Mesenchymal stem cell (in vitro differentiated cells and primary cell): ENCODE measurements around the gene FASTKD1.
"Not testable (repeated sequence)": the region's sequence is repeated elsewhere in the genome, so short reads cannot be mapped to it uniquely, and the experiment has no call there.

Experiments
- DNase-seq: peaks from one replicate; pipeline ENCODE4 v3.0.0-alpha.2; 2013
- H2AFZ ChIP-seq: one replicate; pipeline ENCODE4 v1.6.1; 2013; ENCODE audit warnings: low read depth, mild to moderate bottlenecking, control low read depth, inconsistent platforms, low read length, moderate library complexity
- H2AK5ac ChIP-seq: 2 replicates; pipeline ENCODE4 v1.6.1; 2013; ENCODE audit warnings: low read length, moderate library complexity, mild to moderate bottlenecking, inconsistent platforms; ENCODE audit not compliant: severe bottlenecking
- H2BK120ac ChIP-seq: one replicate; pipeline ENCODE4 v1.6.1; 2013; ENCODE audit warnings: low read depth, mild to moderate bottlenecking, inconsistent platforms, low read length, moderate library complexity
- H2BK12ac ChIP-seq, 2 experiments: one replicate each; pipeline ENCODE4 v1.6.1; 2013; ENCODE audit warnings: inconsistent platforms in 2 of 2, low read length in 2 of 2, mild to moderate bottlenecking in 2 of 2, moderate library complexity in 2 of 2, control low read depth in 1 of 2
- H2BK15ac ChIP-seq: one replicate; pipeline ENCODE4 v1.6.1; 2013; ENCODE audit warnings: mild to moderate bottlenecking, low read depth, inconsistent platforms; ENCODE audit not compliant: poor library complexity, severe bottlenecking
- H2BK5ac ChIP-seq: 2 replicates; pipeline ENCODE4 v1.6.1; 2013; ENCODE audit warnings: low read depth, mild to moderate bottlenecking, low read length, control low read depth, inconsistent platforms; ENCODE audit not compliant: poor library complexity, severe bottlenecking
- H3K14ac ChIP-seq, 2 experiments: one replicate each; pipeline ENCODE4 v1.6.1; 2013; ENCODE audit warnings: inconsistent platforms in 2 of 2, low read length in 2 of 2, control low read depth in 1 of 2, mild to moderate bottlenecking in 1 of 2, moderate library complexity in 1 of 2
- H3K18ac ChIP-seq, 2 experiments: one replicate each; pipeline ENCODE4 v1.6.1; 2013; ENCODE audit warnings: inconsistent platforms in 2 of 2, low read length in 2 of 2, control low read depth in 1 of 2, low read depth in 1 of 2, mild to moderate bottlenecking in 1 of 2
- H3K23ac ChIP-seq, 2 experiments: one replicate each; pipeline ENCODE4 v1.6.1; 2013; ENCODE audit warnings: inconsistent platforms in 2 of 2, low read length in 2 of 2, mild to moderate bottlenecking in 2 of 2, moderate library complexity in 2 of 2, control low read depth in 1 of 2
- H3K27ac ChIP-seq: 2 replicates; pipeline ENCODE4 v1.5.1; 2013; ENCODE audit warnings: mild to moderate bottlenecking, moderate library complexity, low read length, control low read depth, inconsistent platforms; ENCODE audit not compliant: poor library complexity, severe bottlenecking
- H3K27me3 ChIP-seq, 2 experiments: 2 replicates each; pipeline versions ENCODE4 v1.6.1 to v1.7.0; 2013; ENCODE audit warnings: low read length in 2 of 2, mild to moderate bottlenecking in 2 of 2, moderate library complexity in 2 of 2, control low read depth in 1 of 2, inconsistent platforms in 1 of 2; ENCODE audit not compliant: control insufficient read depth in 1 of 2, insufficient read depth in 1 of 2
- H3K36me3 ChIP-seq, 2 experiments: 2 replicates each; pipeline versions ENCODE4 v1.6.1 to v1.7.0; 2013; ENCODE audit warnings: low read length in 2 of 2, control low read depth in 1 of 2, inconsistent platforms in 1 of 2, low read depth in 1 of 2, mild to moderate bottlenecking in 1 of 2; ENCODE audit not compliant: insufficient read depth in 2 of 2, control insufficient read depth in 1 of 2
- H3K4ac ChIP-seq, 2 experiments: one replicate each; pipeline ENCODE4 v1.6.1; 2013; ENCODE audit warnings: inconsistent platforms in 2 of 2, low read length in 2 of 2, mild to moderate bottlenecking in 2 of 2, moderate library complexity in 2 of 2, control low read depth in 1 of 2, low read depth in 1 of 2
- H3K4me1 ChIP-seq: 2 replicates; pipeline ENCODE4 v1.6.1; 2013; ENCODE audit warnings: low read depth, low read length, control low read depth; ENCODE audit not compliant: control insufficient read depth, insufficient read depth
- H3K4me2 ChIP-seq: 2 replicates; pipeline ENCODE4 v1.6.1; 2013; ENCODE audit warnings: low read length, mild to moderate bottlenecking, inconsistent platforms; ENCODE audit not compliant: poor library complexity, severe bottlenecking
- H3K4me3 ChIP-seq, 2 experiments: 2 replicates each; pipeline versions ENCODE4 v1.5.1 to v1.7.0; 2013; ENCODE audit warnings: low read length in 2 of 2, mild to moderate bottlenecking in 2 of 2, control low read depth in 1 of 2, low read depth in 1 of 2; ENCODE audit not compliant: insufficient read depth in 1 of 2
- H3K79me1 ChIP-seq: replicated peaks from 2 replicates; pipeline ENCODE4 v1.6.1; 2013; ENCODE audit warnings: mild to moderate bottlenecking, control low read depth, low read length, inconsistent platforms; ENCODE audit not compliant: poor library complexity, severe bottlenecking
- H3K9ac ChIP-seq: 2 replicates; pipeline ENCODE4 v1.7.0; 2013; ENCODE audit warnings: mild to moderate bottlenecking, low read length, moderate library complexity
- H3K9me3 ChIP-seq: 2 replicates; pipeline ENCODE4 v1.7.0; 2013; ENCODE audit warnings: mild to moderate bottlenecking, low read length; ENCODE audit not compliant: control insufficient read depth
- H4K8ac ChIP-seq: one replicate; pipeline ENCODE4 v1.6.1; 2013; ENCODE audit warnings: inconsistent platforms, mild to moderate bottlenecking, low read length, moderate library complexity
- H4K91ac ChIP-seq: one replicate; pipeline ENCODE4 v1.6.1; 2013; ENCODE audit warnings: mild to moderate bottlenecking, low read length, inconsistent platforms
- WGBS: methylation state at CpG from one replicate; pipeline ENCODE4 v1.1.7; 2013; ENCODE audit warnings: mixed read lengths; 5-methylcytosine and 5-hydroxymethylcytosine counted together

FASTKD1 gene

GRCh38 chr2:169584005-169584877 lies 10.6 kb upstream of the FASTKD1 start, which contains the start of gene PPIG:
Gene PPIG, plus strand, starts transcription at chr2:169584351. Its CDS starts 19,691 bp downstream, at chr2:169604042.
- 4% methylated on average over 46 of the region's 49 CpGs for WGBS
- Histone ChIP-seq H3K4me3 (peak within 1 kb of the TSS; percentile 88 to 96), H2AK5ac (peak within 1 kb of the TSS; percentile 87), H2BK12ac (no peak within 1 kb of the TSS), H3K36me3 (no peaks in the 10 kb centered on the region), H3K14ac (peak within 1 kb of the TSS in 1 of 2 experiments; percentile 36), H3K4me1 (peaks cover 2% of the 10 kb centered on the region), H3K23ac (no peak within 1 kb of the TSS), H3K27me3 (no peaks in the 10 kb centered on the region), H3K79me1 (no peaks in the 10 kb centered on the region), H4K91ac (peak within 1 kb of the TSS; percentile 96), H2BK120ac (peak within 1 kb of the TSS; percentile 95), H3K4me2 (peak within 1 kb of the TSS; percentile 86), H2BK15ac (peak within 1 kb of the TSS; percentile 93), H3K4ac (peak within 1 kb of the TSS; percentile 80 to 90), H3K9me3 (no peaks in the 10 kb centered on the region), H2AFZ (peak within 1 kb of the TSS; percentile 75), H3K9ac (peak within 1 kb of the TSS; percentile 100), H4K8ac (peak within 1 kb of the TSS; percentile 98), H3K18ac (peak within 1 kb of the TSS; percentile 82 to 100), H3K27ac (peak within 1 kb of the TSS; percentile 92), H2BK5ac (peak within 1 kb of the TSS; percentile 14)
- DNase-seq, result peak; percentile 94

DNA sequence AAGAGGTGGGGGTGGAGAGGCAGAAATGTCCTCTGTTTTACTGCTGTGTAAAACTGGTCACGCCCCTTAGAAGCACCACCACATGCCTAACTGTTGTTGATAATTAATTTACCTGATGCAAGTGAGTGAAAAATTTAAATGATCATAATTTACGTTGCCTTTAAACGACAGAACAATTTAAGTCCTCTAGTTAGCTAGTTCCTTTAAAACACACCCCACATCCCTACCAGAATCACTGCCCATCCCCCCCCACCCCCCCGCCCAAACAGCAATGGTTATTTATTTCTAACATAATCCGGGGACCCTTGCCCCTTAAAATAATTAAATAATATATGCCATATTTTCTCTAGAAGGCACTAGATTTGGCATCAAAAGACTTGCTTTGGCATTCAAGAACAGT lies 9.9 kb upstream of the FASTKD1 start:
- Histone ChIP-seq H3K23ac (no peak overlapping the region), H2AK5ac (no peak overlapping the region), H4K8ac (no peak overlapping the region), H3K4me1 (peaks cover 2% of the 10 kb centered on the region), H3K27me3 (no peaks in the 10 kb centered on the region), H3K14ac (no peak overlapping the region), H2BK5ac (no peak overlapping the region), H3K79me1 (no peaks in the 10 kb centered on the region), H3K9me3 (no peaks in the 10 kb centered on the region), H2BK15ac (no peak overlapping the region), H3K27ac (no peak overlapping the region), H4K91ac (no peak overlapping the region), H3K36me3 (no peaks in the 10 kb centered on the region), H3K4me3 (peak overlapping the region in 1 of 2 experiments; percentile 96), H2AFZ (no peak overlapping the region), H3K9ac (peak overlapping the region; percentile 100), H2BK120ac (no peak overlapping the region), H3K18ac (no peak overlapping the region), H3K4ac (no peak overlapping the region), H2BK12ac (no peak overlapping the region), H3K4me2 (no peak overlapping the region)
- DNase-seq, result no peak
- 97% methylated on average over 3 of the region's 5 CpGs for WGBS

- H4K8ac ChIP-seq, H2BK120ac ChIP-seq, H3K79me1 ChIP-seq, H3K4me2 ChIP-seq, H3K9ac ChIP-seq, H3K4ac ChIP-seq, H3K4me3 ChIP-seq, H2BK12ac ChIP-seq, H2AFZ ChIP-seq, H3K4me1 ChIP-seq, H4K91ac ChIP-seq, H2BK15ac ChIP-seq, H3K18ac ChIP-seq, H2AK5ac ChIP-seq, DNase-seq, H3K36me3 ChIP-seq, H3K9me3 ChIP-seq, H3K27ac ChIP-seq, H3K23ac ChIP-seq, H3K14ac ChIP-seq, H3K27me3 ChIP-seq, H2BK5ac ChIP-seq: not testable (repeated sequence)
- 94% methylated on average over 9 of the region's 10 CpGs for WGBS
These were observed 9.0 kb upstream of the FASTKD1 start for GRCh38 chr2:169582552-169583266.

DNA sequence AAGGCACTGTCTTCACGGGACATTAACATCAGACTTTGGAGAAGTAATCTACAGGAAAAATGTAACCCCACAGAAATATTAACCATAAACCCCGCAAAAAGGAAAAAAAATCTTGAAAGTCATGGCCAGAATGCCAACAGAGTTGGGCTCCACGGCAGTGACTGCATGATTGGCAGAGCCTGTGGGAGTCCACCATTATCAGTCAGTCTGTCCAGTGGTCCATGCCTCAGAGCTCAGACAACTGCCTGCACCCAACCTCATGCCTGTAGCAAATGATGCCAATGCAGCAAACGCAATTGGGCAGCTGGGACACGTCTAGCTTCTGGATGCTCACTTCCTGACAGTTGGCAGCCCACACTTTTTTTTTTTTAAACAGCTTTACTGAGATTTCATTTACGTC lies 5.4 kb upstream of the FASTKD1 start:
- Histone ChIP-seq H2BK15ac (no peak overlapping the region), H2BK5ac (no peak overlapping the region), H3K36me3 (no peaks in the 10 kb centered on the region), H2AK5ac (no peak overlapping the region), H2AFZ (no peak overlapping the region), H3K4me3 (no peak overlapping the region), H4K8ac (no peak overlapping the region), H3K14ac (no peak overlapping the region), H3K4me1 (no peaks in the 10 kb centered on the region), H3K4ac (no peak overlapping the region), H3K27ac (no peak overlapping the region), H3K9ac (no peak overlapping the region), H3K18ac (no peak overlapping the region), H3K4me2 (no peak overlapping the region), H3K23ac (peak overlapping the region in 1 of 2 experiments; percentile 46), H2BK12ac (no peak overlapping the region), H4K91ac (no peak overlapping the region), H2BK120ac (no peak overlapping the region), H3K79me1 (no peaks in the 10 kb centered on the region), H3K9me3 (no peaks in the 10 kb centered on the region), H3K27me3 (no peaks in the 10 kb centered on the region)
- WGBS, result 84% methylated on average over 6 of the region's 6 CpGs
- no peak for DNase-seq
